GM06990 (cell line): ENCODE measurements around the gene KCNQ5.

Source experiments
- DNase-seq: peaks from one replicate; pipeline ENCODE4 v3.0.0-alpha.2; 2011; ENCODE audit not compliant: insufficient read length; ENCODE audit errors: extremely low read depth
- H3K27me3 ChIP-seq: replicated peaks from 2 replicates; pipeline ENCODE4 v1.6.0; 2011; ENCODE audit warnings: low read length; ENCODE audit not compliant: control insufficient read depth, insufficient read depth
- H3K36me3 ChIP-seq: 2 replicates; pipeline ENCODE4 v1.5.1; 2011; ENCODE audit warnings: low read length; ENCODE audit not compliant: control insufficient read depth, insufficient read depth
- H3K4me3 ChIP-seq: replicated peaks from 2 replicates; pipeline ENCODE4 v1.5.1; 2011; ENCODE audit warnings: low read depth, mild to moderate bottlenecking, control low read depth, low read length
- CTCF ChIP-seq: IDR thresholded peaks from 2 replicates; pipeline ENCODE4 v1.5.1; 2011; ENCODE audit warnings: low read length, control low read depth, mild to moderate bottlenecking, inconsistent platforms; ENCODE audit not compliant: insufficient read depth, poor library complexity, severe bottlenecking

The KCNQ5 gene

GRCh38 chr6:72913797-72914196 lies 291.9 kb downstream of the KCNQ5 start:
- Histone ChIP-seq H3K36me3 (no peaks in the 10 kb centered on the region), H3K27me3 (no peaks in the 10 kb centered on the region), H3K4me3 (no peak overlapping the region)
- no peak for DNase-seq
- TF ChIP-seq CTCF: no peak

GRCh38 chr6:72916298-72916697 lies 294.4 kb downstream of the KCNQ5 start:
- TF ChIP-seq CTCF: no peak
- Histone ChIP-seq H3K36me3 (no peaks in the 10 kb centered on the region), H3K4me3 (no peak overlapping the region), H3K27me3 (no peaks in the 10 kb centered on the region)
- DNase-seq: no peak

GRCh38 chr6:72916906-72917305 lies 295.0 kb downstream of the KCNQ5 start:
- no peak for DNase-seq

GRCh38 chr6:72922401-72922800 lies 300.5 kb downstream of the KCNQ5 start:
- no peak for TF ChIP-seq CTCF
- no peak for DNase-seq
- H3K36me3 ChIP-seq: no peaks in the 10 kb centered on the region
- no peaks in the 10 kb centered on the region for H3K27me3 ChIP-seq
- H3K4me3 ChIP-seq: no peak overlapping the region

More at GRCh38 chr6:72916906-72917305, 295.0 kb downstream of the KCNQ5 start:
- Histone ChIP-seq H3K27me3 (no peaks in the 10 kb centered on the region), H3K36me3 (no peaks in the 10 kb centered on the region), H3K4me3 (no peak overlapping the region)
- no peak for TF ChIP-seq CTCF

GRCh38 chr6:72925136-72925535 lies 303.3 kb downstream of the KCNQ5 start:
- no peaks in the 10 kb centered on the region for H3K36me3 ChIP-seq
- DNase-seq: no peak
- no peaks in the 10 kb centered on the region for H3K27me3 ChIP-seq
- no peak overlapping the region for H3K4me3 ChIP-seq
- no peak for TF ChIP-seq CTCF

GRCh38 chr6:72930556-72931132 lies 308.8 kb downstream of the KCNQ5 start:
- no peak for TF ChIP-seq CTCF
- H3K4me3 ChIP-seq: no peak overlapping the region

More at GRCh38 chr6:72930556-72931132, 308.8 kb downstream of the KCNQ5 start:
- no peaks in the 10 kb centered on the region for H3K36me3 ChIP-seq
- H3K27me3 ChIP-seq: no peaks in the 10 kb centered on the region
- no peak for DNase-seq
